Gastroesophageal sphincter (tissue), 4 donors: ENCODE data around the gene EXOC2. TPM values are rescaled to one million over a fixed set of nuclear protein-coding genes. Genes with fewer than 3 reads are reported as not detected.
A peak's percentile ranks its signal among the peaks of the same experiment; 100 is the strongest.

Source experiments
- ATAC-seq: fragments of 150-250 bp; one replicate; pipeline ENCODE4 v1.9.1; 2016; ENCODE audit warnings: mild to moderate bottlenecking, moderate library complexity
- H3K27ac ChIP-seq, 4 donors: fragments of 200-600 bp; sonication (generic) in 3 of 4; 1 replicate in 3 of 4; 2 replicates in 1 of 4; pipeline ENCODE4 v1.5.1; 2016 to 2019
- H3K27me3 ChIP-seq: fragments of 200-600 bp; sonication (generic); one replicate; pipeline ENCODE4 v1.5.1; 2019
- H3K36me3 ChIP-seq, 2 donors: fragments of 200-600 bp; sonication (generic); one replicate each; pipeline ENCODE4 v1.5.1; 2019; ENCODE audit warnings: control low read depth in 1 of 2
- H3K4me1 ChIP-seq, 3 donors: fragments of 200-600 bp; sonication (generic); 1 replicate in 2 of 3; 2 replicates in 1 of 3; pipeline ENCODE4 v1.5.1; 2016 to 2019; ENCODE audit warnings: control low read depth in 2 of 3
- H3K4me3 ChIP-seq, 2 donors: fragments of 200-600 bp; sonication (generic); one replicate each; pipeline ENCODE4 v1.5.1; 2019; ENCODE audit warnings: mild to moderate bottlenecking in 1 of 2, moderate library complexity in 1 of 2
- H3K9me3 ChIP-seq, 3 donors: fragments of 200-600 bp; sonication (generic); one replicate each; pipeline ENCODE4 v1.5.1; 2017 to 2019; ENCODE audit warnings: control low read depth in 2 of 3
- CTCF ChIP-seq, 4 experiments: fragments of 200-600 bp in 2 of 4; fragments of 450-650 bp in 2 of 4; sonication (generic) in 1 of 4; IDR thresholded peaks; one replicate each; pipeline ENCODE4 v1.5.1; 2017 to 2019; ENCODE audit warnings: antibody characterized with exemption in 4 of 4, mild to moderate bottlenecking in 2 of 4, moderate library complexity in 2 of 4
- EP300 ChIP-seq: sonication (generic); formaldehyde crosslinking; IDR thresholded peaks from one replicate; pipeline ENCODE4 v1.6.1; 2017; ENCODE audit warnings: antibody characterized with exemption, mild to moderate bottlenecking
- POLR2A ChIP-seq, 2 donors: fragments of 450-650 bp; IDR thresholded peaks; one replicate each; pipeline ENCODE4 v1.6.1; 2017; ENCODE audit warnings: antibody characterized with exemption in 2 of 2, mild to moderate bottlenecking in 2 of 2, moderate library complexity in 1 of 2
- POLR2AphosphoS5 ChIP-seq: sonication (generic); formaldehyde crosslinking; IDR thresholded peaks from one replicate; pipeline ENCODE4 v1.6.1; 2017; ENCODE audit warnings: antibody characterized with exemption
- WGBS, 2 donors: methylation state at CpG; one replicate each; pipeline ENCODE4 v1.1.5; 2018; ENCODE audit warnings: low coverage in 1 of 2; 5-methylcytosine and 5-hydroxymethylcytosine counted together
- total RNA-seq, 4 donors: library from RNA; depleted of rRNA; stranded (reverse); fragments of >200 nt; gene quantifications; one replicate each; pipeline ENCODE4 v1.1.0, GENCODE V29; 2016

Gene EXOC2
- total RNA-seq, 4 donors from 2014 or later, result 17.8 to 39.2 (median 25.8) TPM

- Histone ChIP-seq H3K36me3 (peaks cover 0 to 80% of the 10 kb centered on the region in 2 donors), H3K27me3 (no peaks in the 10 kb centered on the region), H3K9me3 (no peaks in the 10 kb centered on the region), H3K4me1 (no peaks in the 10 kb centered on the region), H3K27ac (no peak overlapping the region), H3K4me3 (no peak overlapping the region)
- TF ChIP-seq CTCF (IDR thresholded peaks at IDR 0.05) (peak in 1 of 4 experiments; percentile 12), POLR2A (IDR thresholded peaks at IDR 0.05) (no peak)
- no peak for ATAC-seq
Observed at GRCh38 chr6:558089-558488, 134.8 kb downstream of the EXOC2 start.

GRCh38 chr6:551829-552350, 141.0 kb downstream of the EXOC2 start:
- 98 to 100% methylated on average over 1 to 8 of the region's 12 CpGs for WGBS, 2 donors
- Histone ChIP-seq H3K4me1 (no peaks in the 10 kb centered on the region), H3K36me3 (peaks cover 0 to 89% of the 10 kb centered on the region in 2 donors), H3K27ac (no peak overlapping the region), H3K27me3 (no peaks in the 10 kb centered on the region), H3K4me3 (no peak overlapping the region), H3K9me3 (no peaks in the 10 kb centered on the region)
- no peak for TF ChIP-seq CTCF (IDR thresholded peaks at IDR 0.05)
- no peak for TF ChIP-seq POLR2A (IDR thresholded peaks at IDR 0.05)
- no peak for TF ChIP-seq EP300
- no peak for TF ChIP-seq POLR2AphosphoS5
- no peak for ATAC-seq

DNA sequence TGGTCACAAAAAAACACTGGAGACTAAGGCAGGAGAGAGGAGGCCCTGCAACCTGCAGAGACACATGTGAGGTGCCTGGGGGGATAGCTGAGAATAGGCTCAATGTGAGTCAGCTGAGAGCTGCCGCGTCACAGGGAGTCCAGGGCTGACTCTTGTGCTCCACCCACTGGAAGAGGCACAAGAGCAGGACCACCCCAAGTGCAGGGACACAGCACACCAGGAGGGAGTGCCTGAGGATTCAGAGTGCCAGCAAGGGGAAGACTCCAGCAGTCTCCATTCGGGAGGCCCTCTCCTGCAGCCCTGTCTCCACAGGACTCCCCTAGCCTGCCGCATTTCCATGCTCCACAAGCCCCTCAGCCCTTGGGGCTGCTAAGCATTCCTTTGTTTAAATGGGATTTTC, 141.5 kb downstream of the EXOC2 start:
- TF ChIP-seq EP300 (no peak), CTCF (IDR thresholded peaks at IDR 0.05) (no peak), POLR2A (IDR thresholded peaks at IDR 0.05) (no peak), POLR2AphosphoS5 (no peak)
- H3K9me3 ChIP-seq, result no peaks in the 10 kb centered on the region
- no peak overlapping the region for H3K27ac ChIP-seq
- H3K4me1 ChIP-seq, result no peaks in the 10 kb centered on the region
- no peak overlapping the region for H3K4me3 ChIP-seq
- no peaks in the 10 kb centered on the region for H3K27me3 ChIP-seq
- 40 to 74% methylated on average over 3 to 4 of the region's 4 CpGs for WGBS, 2 donors
- H3K36me3 ChIP-seq, result peaks cover 0 to 89% of the 10 kb centered on the region in 2 donors
- ATAC-seq, result no peak

- Histone ChIP-seq H3K4me1 (no peaks in the 10 kb centered on the region), H3K36me3 (peaks cover 0 to 78% of the 10 kb centered on the region in 2 donors), H3K4me3 (no peak overlapping the region), H3K9me3 (no peaks in the 10 kb centered on the region), H3K27ac (no peak overlapping the region), H3K27me3 (no peaks in the 10 kb centered on the region)
- no peak for ATAC-seq
- 81 to 98% methylated on average over 2 to 5 of the region's 6 CpGs for WGBS, 2 donors
- TF ChIP-seq CTCF (IDR thresholded peaks at IDR 0.05) (no peak), EP300 (no peak)
Observed at GRCh38 chr6:549906-550305, 143.0 kb downstream of the EXOC2 start.

- ATAC-seq, result no peak
- WGBS, 2 donors, result 80 to 93% methylated on average over 6 of the region's 6 CpGs
- no peak for TF ChIP-seq EP300
- no peak for TF ChIP-seq CTCF (IDR thresholded peaks at IDR 0.05)
- TF ChIP-seq POLR2AphosphoS5, result no peak
- Histone ChIP-seq H3K36me3 (peaks cover 0 to 78% of the 10 kb centered on the region in 2 donors), H3K27me3 (no peaks in the 10 kb centered on the region), H3K4me3 (no peak overlapping the region), H3K9me3 (no peaks in the 10 kb centered on the region), H3K27ac (no peak overlapping the region), H3K4me1 (no peaks in the 10 kb centered on the region)
Observed at GRCh38 chr6:548517-548916, 144.4 kb downstream of the EXOC2 start.
